ENCODE measurements around the gene AKAP11. TPM values are rescaled to one million over a fixed set of nuclear protein-coding genes. Genes with fewer than 3 reads are reported as not detected.

The AKAP11 gene
- total and polyA plus RNA-seq, 4 experiments from 2014 or later = 2.7 to 42.6 (median 22.3) TPM

- Mint-ChIP-seq H3K9me3 (no peaks in the 10 kb centered on the region), H3K27me3 (no peaks in the 10 kb centered on the region), H3K36me3 (no peaks in the 10 kb centered on the region), H3K4me3 (no peak overlapping the region), H3K4me1 (peaks cover 3 to 17% (median 12%) of the 10 kb centered on the region in 4 donors), H3K27ac (no peak overlapping the region)
- DNase-seq = no peak
- no peak overlapping the region for H3K27ac ChIP-seq (ENCODE audit: low read depth, low read length)
- intact Hi-C loops (cut with micrococcal nuclease) = no loop called here
- H3K27me3 ChIP-seq (ENCODE audit: insufficient read depth, low read length) = no peaks in the 10 kb centered on the region
- ChIA-PET POLR2A (ENCODE audit: partially characterized antibody) (no interaction called here), CTCF (ENCODE audit: partially characterized antibody) (no interaction called here)
- no peaks in the 10 kb centered on the region for H3K9me3 ChIP-seq (ENCODE audit: control insufficient read depth in 1 of 2, low read length in 2 of 2)
- no peak overlapping the region for H3K4me3 ChIP-seq (ENCODE audit: low read length in 2 of 2)
- H3K36me3 ChIP-seq (ENCODE audit: insufficient read depth, low read length) = no peaks in the 10 kb centered on the region
- H3K4me1 ChIP-seq (ENCODE audit: insufficient read depth, low read length) = peaks cover 5% of the 10 kb centered on the region
Observed at GRCh38 chr13:42361701-42362100, 89.7 kb downstream of the AKAP11 start.

GRCh38 chr13:42363941-42364612, 92.1 kb downstream of the AKAP11 start:
- POLR2A ChIA-PET (ENCODE audit: partially characterized antibody) = interaction anchor here (0.6 kb wide), 1 partner anchor 10 kb away, joined by 3 read pairs; no protein-coding TSS in a partner anchor
- CTCF ChIA-PET (ENCODE audit: partially characterized antibody) = interaction anchor here (0.8 to 1.6 kb wide), 3 partner anchors 9 to 115 kb away, joined by 3 to 12 read pairs (median 3); no protein-coding TSS in a partner anchor

GRCh38 chr13:42364613-42365000, 92.7 kb downstream of the AKAP11 start:
- no peak for DNase-seq
- H3K27ac Mint-ChIP-seq = peak overlapping the region in 2 of 7 donors; percentile 6 to 68
- POLR2A ChIA-PET (ENCODE audit: partially characterized antibody) = interaction anchor here (0.6 to 1.0 kb wide), 2 partner anchors 9 to 18 kb away, joined by 3 read pairs; no protein-coding TSS in a partner anchor
- no peaks in the 10 kb centered on the region for H3K9me3 Mint-ChIP-seq
- Histone ChIP-seq H3K27ac (ENCODE audit: low read depth, low read length) (no peak overlapping the region), H3K9me3 (ENCODE audit: control insufficient read depth in 1 of 2, low read length in 2 of 2) (no peaks in the 10 kb centered on the region), H3K4me3 (ENCODE audit: low read length in 2 of 2) (no peak overlapping the region), H3K4me1 (ENCODE audit: insufficient read depth, low read length) (peaks cover 19% of the 10 kb centered on the region), H3K36me3 (ENCODE audit: insufficient read depth, low read length) (no peaks in the 10 kb centered on the region), H3K27me3 (ENCODE audit: insufficient read depth, low read length) (no peaks in the 10 kb centered on the region)
- intact Hi-C loops (cut with micrococcal nuclease) = no loop called here
- no peaks in the 10 kb centered on the region for H3K27me3 Mint-ChIP-seq
- H3K36me3 Mint-ChIP-seq = no peaks in the 10 kb centered on the region
- H3K4me1 Mint-ChIP-seq = peaks cover 18 to 23% (median 19%) of the 10 kb centered on the region in 4 donors
- CTCF ChIA-PET (ENCODE audit: partially characterized antibody) = interaction anchor here (0.8 to 1.6 kb wide), 3 partner anchors 9 to 114 kb away, joined by 3 to 12 read pairs (median 3); no protein-coding TSS in a partner anchor
- no peak overlapping the region for H3K4me3 Mint-ChIP-seq

More at GRCh38 chr13:42363941-42364612, 92.1 kb downstream of the AKAP11 start:
- peaks cover 14% of the 10 kb centered on the region for H3K4me1 ChIP-seq (ENCODE audit: insufficient read depth, low read length)
- Mint-ChIP-seq H3K27me3 (no peaks in the 10 kb centered on the region), H3K4me3 (no peak overlapping the region), H3K9me3 (no peaks in the 10 kb centered on the region), H3K36me3 (no peaks in the 10 kb centered on the region), H3K4me1 (peaks cover 13 to 18% (median 14%) of the 10 kb centered on the region in 4 donors), H3K27ac (peak overlapping the region in 2 of 7 donors; percentile 6 to 68)
- no peak for DNase-seq
- H3K27me3 ChIP-seq (ENCODE audit: insufficient read depth, low read length) = no peaks in the 10 kb centered on the region
- H3K36me3 ChIP-seq (ENCODE audit: insufficient read depth, low read length) = no peaks in the 10 kb centered on the region
- no peak overlapping the region for H3K4me3 ChIP-seq (ENCODE audit: low read length in 2 of 2)
- no peaks in the 10 kb centered on the region for H3K9me3 ChIP-seq (ENCODE audit: control insufficient read depth in 1 of 2, low read length in 2 of 2)
- H3K27ac ChIP-seq (ENCODE audit: low read depth, low read length) = no peak overlapping the region
- intact Hi-C loops (cut with micrococcal nuclease) = no loop called here

- ChIA-PET POLR2A (ENCODE audit: partially characterized antibody) (interaction anchor here (0.7 to 1.1 kb wide), 2 partner anchors 26 to 29 kb away, joined by 4 to 5 read pairs; no protein-coding TSS in a partner anchor), CTCF (ENCODE audit: partially characterized antibody) (no interaction called here)
- no peaks in the 10 kb centered on the region for H3K36me3 ChIP-seq (ENCODE audit: insufficient read depth, low read length)
- Mint-ChIP-seq H3K9me3 (no peaks in the 10 kb centered on the region), H3K4me1 (peaks cover 16 to 22% (median 18%) of the 10 kb centered on the region in 4 donors), H3K27ac (no peak overlapping the region), H3K36me3 (no peaks in the 10 kb centered on the region), H3K27me3 (no peaks in the 10 kb centered on the region), H3K4me3 (no peak overlapping the region)
- no peak for DNase-seq
- H3K4me3 ChIP-seq (ENCODE audit: low read length in 2 of 2) = no peak overlapping the region
- no peaks in the 10 kb centered on the region for H3K27me3 ChIP-seq (ENCODE audit: insufficient read depth, low read length)
- intact Hi-C loops (cut with micrococcal nuclease) = no loop called here
- H3K4me1 ChIP-seq (ENCODE audit: insufficient read depth, low read length) = peaks cover 23% of the 10 kb centered on the region
- no peaks in the 10 kb centered on the region for H3K9me3 ChIP-seq (ENCODE audit: control insufficient read depth in 1 of 2, low read length in 2 of 2)
- H3K27ac ChIP-seq (ENCODE audit: low read depth, low read length) = no peak overlapping the region
Observed at GRCh38 chr13:42367831-42368230, 95.9 kb downstream of the AKAP11 start.

- ChIA-PET POLR2A (ENCODE audit: partially characterized antibody) (interaction anchor here (1.1 to 1.5 kb wide), 2 partner anchors 14 to 23 kb away, joined by 4 to 12 read pairs; no protein-coding TSS in a partner anchor), CTCF (ENCODE audit: partially characterized antibody) (interaction anchor here (0.9 to 1.4 kb wide), 2 partner anchors 10 to 23 kb away, joined by 3 read pairs; no protein-coding TSS in a partner anchor)
- Mint-ChIP-seq H3K27ac (peak overlapping the region in 6 of 7 donors; percentile 2 to 43 (median 26)), H3K4me1 (peaks cover 16 to 27% (median 19%) of the 10 kb centered on the region in 4 donors), H3K27me3 (no peaks in the 10 kb centered on the region), H3K36me3 (no peaks in the 10 kb centered on the region), H3K4me3 (peak overlapping the region in 4 of 8 donors; percentile 2 to 20 (median 4)), H3K9me3 (no peaks in the 10 kb centered on the region)
- Histone ChIP-seq H3K4me3 (ENCODE audit: low read length in 2 of 2) (no peak overlapping the region), H3K27ac (ENCODE audit: low read depth, low read length) (no peak overlapping the region), H3K27me3 (ENCODE audit: insufficient read depth, low read length) (no peaks in the 10 kb centered on the region), H3K4me1 (ENCODE audit: insufficient read depth, low read length) (peaks cover 23% of the 10 kb centered on the region), H3K9me3 (ENCODE audit: control insufficient read depth in 1 of 2, low read length in 2 of 2) (no peaks in the 10 kb centered on the region), H3K36me3 (ENCODE audit: insufficient read depth, low read length) (no peaks in the 10 kb centered on the region)
- no peak for DNase-seq
- intact Hi-C loops (cut with micrococcal nuclease) = no loop called here
Observed at GRCh38 chr13:42369071-42369797, 97.3 kb downstream of the AKAP11 start.

- Mint-ChIP-seq H3K9me3 (no peaks in the 10 kb centered on the region), H3K36me3 (no peaks in the 10 kb centered on the region), H3K4me3 (no peak overlapping the region), H3K27me3 (no peaks in the 10 kb centered on the region), H3K4me1 (peaks cover 16 to 27% (median 18%) of the 10 kb centered on the region in 4 donors), H3K27ac (no peak overlapping the region)
- ChIA-PET CTCF (ENCODE audit: partially characterized antibody) (no interaction called here), POLR2A (ENCODE audit: partially characterized antibody) (interaction anchor here (1.1 to 1.5 kb wide), 2 partner anchors 15 to 22 kb away, joined by 4 to 12 read pairs; no protein-coding TSS in a partner anchor)
- no peak overlapping the region for H3K27ac ChIP-seq (ENCODE audit: low read depth, low read length)
- no peak for DNase-seq
- no peaks in the 10 kb centered on the region for H3K27me3 ChIP-seq (ENCODE audit: insufficient read depth, low read length)
- H3K4me3 ChIP-seq (ENCODE audit: low read length in 2 of 2) = no peak overlapping the region
- no peaks in the 10 kb centered on the region for H3K36me3 ChIP-seq (ENCODE audit: insufficient read depth, low read length)
- intact Hi-C loops (cut with micrococcal nuclease) = no loop called here
- no peaks in the 10 kb centered on the region for H3K9me3 ChIP-seq (ENCODE audit: control insufficient read depth in 1 of 2, low read length in 2 of 2)
- peaks cover 23% of the 10 kb centered on the region for H3K4me1 ChIP-seq (ENCODE audit: insufficient read depth, low read length)
Observed at GRCh38 chr13:42370229-42370628, 98.3 kb downstream of the AKAP11 start.
